Prostate gland (tissue), 2 donors: ENCODE measurements around the gene VDR. TPM values are rescaled to one million over a fixed set of nuclear protein-coding genes. Genes with fewer than 3 reads are reported as not detected.

Source experiments
- DNase-seq: peaks from one replicate; pipeline ENCODE4 v3.0.0-alpha.2; 2019; ENCODE audit warnings: low spot score
- H3K27ac ChIP-seq, 2 donors: fragments of 200-600 bp; sonication (generic); 2 replicates each; pipeline ENCODE4 v1.5.1; 2017 to 2019
- H3K27me3 ChIP-seq: fragments of 200-600 bp; sonication (generic); replicated peaks from 2 replicates; pipeline ENCODE4 v1.5.1; 2019; ENCODE audit not compliant: insufficient read depth
- H3K36me3 ChIP-seq, 2 donors: fragments of 200-600 bp; sonication (generic); 1 replicate in 1 of 2; 2 replicates in 1 of 2; pipeline versions ENCODE4 v1.5.1 to v1.8.1; 2017 to 2019
- H3K4me1 ChIP-seq: fragments of 200-600 bp; sonication (generic); replicated peaks from 2 replicates; pipeline ENCODE4 v1.5.1; 2019
- H3K4me3 ChIP-seq, 2 donors: fragments of 200-600 bp; sonication (generic); 2 replicates each; pipeline ENCODE4 v1.5.1; 2017 to 2019
- H3K9me3 ChIP-seq: fragments of 200-600 bp; sonication (generic); 2 replicates; pipeline ENCODE4 v1.5.1; 2017
- CTCF ChIP-seq, 4 experiments: fragments of 200-600 bp in 2 of 4; fragments of 450-650 bp in 2 of 4; sonication (generic) in 2 of 4; IDR thresholded peaks; 1 replicate in 3 of 4; 2 replicates in 1 of 4; pipeline ENCODE4 v1.5.1; 2016 to 2019; ENCODE audit warnings: antibody characterized with exemption in 4 of 4, mild to moderate bottlenecking in 2 of 4, moderate library complexity in 2 of 4
- POLR2A ChIP-seq: fragments of 450-650 bp; IDR thresholded peaks from one replicate; pipeline ENCODE4 v1.6.1; 2016; ENCODE audit warnings: antibody characterized with exemption, mild to moderate bottlenecking
- POLR2AphosphoS5 ChIP-seq: sonication (generic); formaldehyde crosslinking; IDR thresholded peaks from one replicate; pipeline ENCODE4 v1.6.1; 2017; ENCODE audit warnings: antibody characterized with exemption
- WGBS: methylation state at CpG from one replicate; pipeline ENCODE4 v1.1.5; 2018; 5-methylcytosine and 5-hydroxymethylcytosine counted together
- intact Hi-C: fragments of 100-400 bp; cut with DNase I; formaldehyde crosslinking; loops from one replicate; pipeline ENCODE4 v1.14.2; 2022
- total RNA-seq, 2 donors: library from RNA; depleted of rRNA; stranded (reverse); fragments of >200 nt; gene quantifications; one replicate each; pipeline ENCODE4 v1.1.0, GENCODE V29; 2016

The VDR gene
- total RNA-seq, 2 donors from 2014 or later: 3.4 to 4.3 TPM

GRCh38 chr12:47876440-47876960 lies 28.3 kb downstream of the VDR start:
- intact Hi-C loops: no loop called here
- no peaks in the 10 kb centered on the region for H3K4me1 ChIP-seq
- H3K36me3 ChIP-seq: no peaks in the 10 kb centered on the region
- no peak overlapping the region for H3K4me3 ChIP-seq
- H3K27me3 ChIP-seq: no peaks in the 10 kb centered on the region
- no peak for TF ChIP-seq POLR2AphosphoS5
- TF ChIP-seq POLR2A: no peak
- no peak for TF ChIP-seq CTCF (IDR thresholded peaks at IDR 0.05)
- no peaks in the 10 kb centered on the region for H3K9me3 ChIP-seq
- no peak overlapping the region for H3K27ac ChIP-seq
- DNase-seq: no peak

- no peaks in the 10 kb centered on the region for H3K36me3 ChIP-seq
- no peak overlapping the region for H3K4me3 ChIP-seq
- no peaks in the 10 kb centered on the region for H3K9me3 ChIP-seq
- TF ChIP-seq POLR2AphosphoS5 (no peak), CTCF (IDR thresholded peaks at IDR 0.05) (no peak), POLR2A (no peak)
- H3K27ac ChIP-seq: no peak overlapping the region
- DNase-seq: no peak
- H3K27me3 ChIP-seq: no peaks in the 10 kb centered on the region
- H3K4me1 ChIP-seq: no peaks in the 10 kb centered on the region
- intact Hi-C loops: no loop called here
- 95% methylated on average over 2 of the region's 2 CpGs for whole genome bisulfite sequencing
Observed at GRCh38 chr12:47875746-47876439, 28.9 kb downstream of the VDR start.

GRCh38 chr12:47874316-47874715 lies 30.5 kb downstream of the VDR start:
- H3K27ac ChIP-seq: no peak overlapping the region
- TF ChIP-seq POLR2A (no peak), POLR2AphosphoS5 (no peak)
- WGBS: 77% methylated on average over 5 of the region's 5 CpGs

GRCh38 chr12:47870175-47870781 lies 34.5 kb downstream of the VDR start:
- no peaks in the 10 kb centered on the region for H3K36me3 ChIP-seq
- H3K9me3 ChIP-seq: no peaks in the 10 kb centered on the region
- H3K4me1 ChIP-seq: no peaks in the 10 kb centered on the region
- H3K27me3 ChIP-seq: no peaks in the 10 kb centered on the region
- TF ChIP-seq POLR2A (no peak), CTCF (IDR thresholded peaks at IDR 0.05) (peak in 1 of 4 experiments; percentile 15)
- no peak overlapping the region for H3K4me3 ChIP-seq
- H3K27ac ChIP-seq: no peak overlapping the region
- WGBS: 49% methylated on average over 6 of the region's 6 CpGs
- DNase-seq: no peak
- intact Hi-C loops: no loop called here

More at GRCh38 chr12:47874316-47874715, 30.5 kb downstream of the VDR start:
- H3K36me3 ChIP-seq: no peaks in the 10 kb centered on the region
- intact Hi-C loops: no loop called here
- H3K9me3 ChIP-seq: no peaks in the 10 kb centered on the region
- H3K4me1 ChIP-seq: no peaks in the 10 kb centered on the region
- no peak for DNase-seq
- no peaks in the 10 kb centered on the region for H3K27me3 ChIP-seq
- H3K4me3 ChIP-seq: no peak overlapping the region

GRCh38 chr12:47868552-47869031 lies 36.2 kb downstream of the VDR start:
- no peak for TF ChIP-seq POLR2AphosphoS5
- TF ChIP-seq POLR2A: no peak
- TF ChIP-seq CTCF (IDR thresholded peaks at IDR 0.05): no peak
- no peaks in the 10 kb centered on the region for H3K9me3 ChIP-seq
- no peaks in the 10 kb centered on the region for H3K4me1 ChIP-seq
- DNase-seq: no peak
- 83% methylated on average over 8 of the region's 8 CpGs for WGBS
- H3K4me3 ChIP-seq: no peak overlapping the region
- no peaks in the 10 kb centered on the region for H3K27me3 ChIP-seq
- H3K27ac ChIP-seq: no peak overlapping the region
- intact Hi-C loops: no loop called here
- H3K36me3 ChIP-seq: no peaks in the 10 kb centered on the region
